ENCODE data around the gene ADAMTSL3.

Gene ADAMTSL3, protein sequence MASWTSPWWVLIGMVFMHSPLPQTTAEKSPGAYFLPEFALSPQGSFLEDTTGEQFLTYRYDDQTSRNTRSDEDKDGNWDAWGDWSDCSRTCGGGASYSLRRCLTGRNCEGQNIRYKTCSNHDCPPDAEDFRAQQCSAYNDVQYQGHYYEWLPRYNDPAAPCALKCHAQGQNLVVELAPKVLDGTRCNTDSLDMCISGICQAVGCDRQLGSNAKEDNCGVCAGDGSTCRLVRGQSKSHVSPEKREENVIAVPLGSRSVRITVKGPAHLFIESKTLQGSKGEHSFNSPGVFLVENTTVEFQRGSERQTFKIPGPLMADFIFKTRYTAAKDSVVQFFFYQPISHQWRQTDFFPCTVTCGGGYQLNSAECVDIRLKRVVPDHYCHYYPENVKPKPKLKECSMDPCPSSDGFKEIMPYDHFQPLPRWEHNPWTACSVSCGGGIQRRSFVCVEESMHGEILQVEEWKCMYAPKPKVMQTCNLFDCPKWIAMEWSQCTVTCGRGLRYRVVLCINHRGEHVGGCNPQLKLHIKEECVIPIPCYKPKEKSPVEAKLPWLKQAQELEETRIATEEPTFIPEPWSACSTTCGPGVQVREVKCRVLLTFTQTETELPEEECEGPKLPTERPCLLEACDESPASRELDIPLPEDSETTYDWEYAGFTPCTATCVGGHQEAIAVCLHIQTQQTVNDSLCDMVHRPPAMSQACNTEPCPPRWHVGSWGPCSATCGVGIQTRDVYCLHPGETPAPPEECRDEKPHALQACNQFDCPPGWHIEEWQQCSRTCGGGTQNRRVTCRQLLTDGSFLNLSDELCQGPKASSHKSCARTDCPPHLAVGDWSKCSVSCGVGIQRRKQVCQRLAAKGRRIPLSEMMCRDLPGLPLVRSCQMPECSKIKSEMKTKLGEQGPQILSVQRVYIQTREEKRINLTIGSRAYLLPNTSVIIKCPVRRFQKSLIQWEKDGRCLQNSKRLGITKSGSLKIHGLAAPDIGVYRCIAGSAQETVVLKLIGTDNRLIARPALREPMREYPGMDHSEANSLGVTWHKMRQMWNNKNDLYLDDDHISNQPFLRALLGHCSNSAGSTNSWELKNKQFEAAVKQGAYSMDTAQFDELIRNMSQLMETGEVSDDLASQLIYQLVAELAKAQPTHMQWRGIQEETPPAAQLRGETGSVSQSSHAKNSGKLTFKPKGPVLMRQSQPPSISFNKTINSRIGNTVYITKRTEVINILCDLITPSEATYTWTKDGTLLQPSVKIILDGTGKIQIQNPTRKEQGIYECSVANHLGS (N-terminal part only)

GRCh38 chr15:83653639-83654378 lies at the start of gene ADAMTSL3:
Gene ADAMTSL3, plus strand, starts transcription at chr15:83654123. Its CDS starts 1,639 bp downstream, at chr15:83655762.
- DNase-seq (ENCODE audit: low read depth in 1 of 2, low spot score in 1 of 2) = no peak

- no peak for DNase-seq (ENCODE audit: low read depth in 1 of 2, low spot score in 1 of 2)
Measured at GRCh38 chr15:83604549-83604948, 49.4 kb upstream of the ADAMTSL3 start.

GRCh38 chr15:83605111-83605945 lies 48.6 kb upstream of the ADAMTSL3 start:
- no peak for DNase-seq (ENCODE audit: low read depth in 1 of 2, low spot score in 1 of 2)

- no peak for DNase-seq (ENCODE audit: low read depth in 1 of 2, low spot score in 1 of 2)
Measured at GRCh38 chr15:83610132-83610531, 43.8 kb upstream of the ADAMTSL3 start.

GRCh38 chr15:83610901-83611685 lies 42.8 kb upstream of the ADAMTSL3 start:
- no peak for DNase-seq (ENCODE audit: low read depth in 1 of 2, low spot score in 1 of 2)

- DNase-seq (ENCODE audit: low read depth in 1 of 2, low spot score in 1 of 2) = no peak
Measured at GRCh38 chr15:83612226-83612625, 41.7 kb upstream of the ADAMTSL3 start.

- no peak for DNase-seq (ENCODE audit: low read depth in 1 of 2, low spot score in 1 of 2)
Measured at GRCh38 chr15:83612898-83613635, 40.9 kb upstream of the ADAMTSL3 start.

DNA sequence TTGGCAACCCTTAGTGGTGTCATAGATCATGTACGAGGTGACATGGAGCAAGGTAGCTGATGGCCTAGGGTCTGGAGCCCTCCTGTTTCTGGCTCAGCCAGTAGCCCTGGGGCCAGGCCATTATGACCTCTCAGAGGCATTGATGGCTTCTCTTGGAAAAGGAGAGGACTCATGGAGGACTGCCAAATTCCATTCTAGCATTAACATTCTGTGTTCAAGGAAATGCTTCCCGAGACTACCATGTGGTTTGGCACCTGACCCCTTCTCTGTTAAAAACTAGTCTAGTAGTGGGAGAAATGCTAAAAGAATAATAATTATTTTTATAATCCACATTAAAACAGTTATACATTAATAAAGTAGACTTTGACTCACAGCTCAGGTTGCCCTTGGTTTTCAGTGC lies 40.2 kb upstream of the ADAMTSL3 start:
- DNase-seq (ENCODE audit: low read depth in 1 of 2, low spot score in 1 of 2) = no peak

DNA sequence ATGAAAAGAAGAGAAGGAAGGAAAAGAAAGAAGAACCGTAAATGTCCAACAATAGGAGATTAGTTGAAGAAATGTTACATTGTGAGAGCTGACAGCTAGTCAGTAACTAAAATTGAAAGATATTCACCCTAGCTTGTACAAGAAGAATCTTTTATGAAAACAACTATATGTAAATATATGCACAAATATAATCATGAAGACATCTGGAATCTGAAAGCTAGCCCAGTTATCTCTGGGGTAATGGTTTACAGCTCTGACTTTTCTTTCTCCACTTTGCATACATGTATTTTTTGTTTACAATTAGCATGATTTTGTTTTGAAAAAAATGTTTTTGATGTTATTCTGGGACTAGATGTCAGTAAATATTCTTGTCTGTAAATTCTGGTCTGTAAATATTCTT lies 37.1 kb upstream of the ADAMTSL3 start:
- no peak for DNase-seq (ENCODE audit: low read depth in 1 of 2, low spot score in 1 of 2)

- DNase-seq (ENCODE audit: low read depth in 1 of 2, low spot score in 1 of 2) = no peak
Measured at GRCh38 chr15:83626171-83626802, 27.6 kb upstream of the ADAMTSL3 start.

DNA sequence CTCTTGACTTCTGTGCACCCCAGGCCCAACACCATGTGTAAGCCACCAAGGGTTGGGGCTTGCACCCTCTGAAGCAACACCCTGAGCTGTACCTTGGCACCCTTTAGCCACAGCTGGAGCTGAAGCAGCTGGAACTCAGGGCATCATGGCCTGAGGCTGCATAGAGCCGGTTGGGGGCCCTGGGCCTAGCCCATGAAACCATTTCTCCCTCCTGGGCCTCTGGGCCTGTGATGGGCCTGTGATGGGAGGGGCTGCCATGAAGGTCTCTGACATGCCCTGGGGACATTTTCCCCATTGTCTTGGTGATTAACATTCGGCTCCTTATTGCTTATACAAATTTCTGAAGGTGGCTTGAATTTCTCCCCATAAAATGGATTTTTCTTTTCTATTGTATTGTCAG lies 22.4 kb upstream of the ADAMTSL3 start:
- no peak for DNase-seq (ENCODE audit: low read depth in 1 of 2, low spot score in 1 of 2)

DNA sequence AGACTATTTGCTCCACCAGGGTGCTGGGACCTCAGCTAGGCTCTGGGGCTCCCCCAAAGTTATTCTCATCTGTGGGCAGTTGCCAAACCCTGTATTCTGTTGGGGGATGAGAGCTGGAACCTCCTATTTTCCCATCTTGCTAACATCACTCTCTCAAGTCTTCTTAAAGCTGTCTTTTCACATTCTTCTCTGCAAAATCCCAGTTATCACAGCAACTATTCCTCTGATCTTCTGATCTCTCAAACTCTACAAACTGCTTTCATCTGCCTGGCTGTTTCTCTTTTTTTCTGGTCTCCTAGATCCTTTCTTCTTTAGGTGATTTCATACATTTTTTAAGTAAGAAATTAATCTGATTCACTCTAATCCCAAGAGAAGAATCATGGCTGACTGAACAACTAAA lies 10.7 kb upstream of the ADAMTSL3 start:
- no peak for DNase-seq (ENCODE audit: low read depth in 1 of 2, low spot score in 1 of 2)

- no peak for DNase-seq (ENCODE audit: low read depth in 1 of 2, low spot score in 1 of 2)
Measured at GRCh38 chr15:83644439-83644838, 9.5 kb upstream of the ADAMTSL3 start.

DNA sequence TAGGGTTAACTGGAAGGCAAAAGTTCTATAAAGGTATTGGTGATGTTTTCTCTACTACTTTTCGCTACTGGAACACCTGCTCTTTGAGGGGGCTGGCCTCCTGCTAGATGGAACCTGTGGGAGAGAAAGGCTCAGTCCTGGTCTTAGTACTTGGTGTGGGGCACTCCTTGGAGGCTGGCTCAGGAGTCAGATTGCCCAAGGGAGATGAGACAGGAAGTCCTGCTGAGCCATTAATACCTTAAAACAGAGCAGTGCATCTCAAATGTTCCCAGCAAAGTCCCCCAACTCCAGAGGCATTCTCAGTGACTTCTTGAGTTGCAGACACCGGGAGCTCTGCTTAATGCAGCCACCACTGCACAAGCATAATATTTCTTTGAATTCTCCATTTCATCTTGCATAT lies 3.1 kb upstream of the ADAMTSL3 start:
- DNase-seq (ENCODE audit: low read depth in 1 of 2, low spot score in 1 of 2) = no peak

DNA sequence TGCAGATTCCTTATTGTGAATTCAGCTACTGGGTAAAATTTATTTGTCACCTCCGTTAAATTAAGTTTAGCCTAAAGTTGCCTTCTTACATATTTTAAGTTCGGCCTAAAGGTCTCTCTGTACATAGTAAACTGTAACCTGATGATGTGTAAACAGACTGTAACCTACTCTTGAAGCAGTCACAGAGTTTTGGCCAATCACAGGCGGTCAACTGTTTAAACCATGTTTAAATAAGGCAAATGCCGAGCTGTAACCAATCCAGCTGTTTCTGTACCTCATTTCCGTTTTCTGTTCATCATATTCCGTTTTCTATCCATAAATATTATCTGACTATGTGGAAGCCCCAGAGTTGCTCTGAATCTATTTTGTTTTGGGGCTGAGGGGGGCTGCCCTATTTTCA lies 2.4 kb upstream of the ADAMTSL3 start:
- DNase-seq (ENCODE audit: low read depth in 1 of 2, low spot score in 1 of 2) = no peak

DNA sequence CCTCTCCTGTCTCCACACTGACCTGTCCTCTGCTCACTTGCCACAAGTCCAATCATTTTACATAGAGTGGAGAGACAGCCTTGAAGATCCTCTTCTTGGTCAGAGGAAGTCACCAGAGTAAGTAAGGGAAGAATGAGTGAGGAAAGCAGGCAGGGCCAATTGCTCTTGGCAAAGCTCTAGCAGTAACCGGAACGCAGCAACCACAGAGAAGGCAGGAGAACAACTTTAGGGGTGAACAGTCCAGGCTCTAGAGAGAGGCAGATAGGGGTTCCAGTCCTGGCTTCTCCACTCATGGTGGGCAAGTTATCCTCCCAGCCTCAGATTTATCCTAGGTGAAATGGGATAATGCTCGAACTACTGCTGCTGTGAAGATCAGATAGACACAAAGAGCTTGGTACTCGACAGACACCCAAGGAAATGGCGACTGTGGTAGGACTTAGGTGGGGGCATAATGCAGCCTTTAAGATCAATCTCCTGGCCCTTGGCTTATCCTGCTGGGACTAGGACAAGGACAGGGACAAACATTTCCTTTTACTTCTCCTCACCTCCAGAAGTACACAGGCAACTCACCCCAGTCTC lies 1.2 kb upstream of the ADAMTSL3 start:
- DNase-seq (ENCODE audit: low read depth in 1 of 2, low spot score in 1 of 2) = no peak

DNA sequence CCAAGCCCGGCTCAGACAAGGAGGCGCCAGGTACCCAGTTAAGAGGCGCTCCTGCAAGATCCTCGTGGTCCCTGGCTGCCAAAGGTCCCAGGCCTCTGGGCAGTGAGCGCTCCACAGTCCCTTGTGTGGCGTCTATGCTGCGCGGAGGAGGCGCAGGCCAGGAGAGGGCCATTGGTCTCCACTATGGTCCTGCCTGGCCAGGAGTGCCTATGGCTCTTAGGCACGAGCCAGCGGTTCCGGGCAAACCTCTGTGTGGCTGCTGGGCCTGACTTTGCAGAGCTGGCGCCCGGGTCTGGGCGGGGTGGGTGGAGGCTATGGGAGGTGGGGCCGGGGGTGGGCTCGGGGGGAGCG lies 660 bp upstream of the ADAMTSL3 start:
- no peak for DNase-seq (ENCODE audit: low read depth in 1 of 2, low spot score in 1 of 2)

Measured in stimulated activated CD4-positive, alpha-beta T cell treated with anti-CD3 and anti-CD28 coated beads, Interleukin-15, amount 100 ng/mL, for 1 hour (primary cell).